Lung (tissue), 12 donors: ENCODE data around the gene LEUTX. TPM values are rescaled to one million over a fixed set of nuclear protein-coding genes. Genes with fewer than 3 reads are reported as not detected.
"Not testable (repeated sequence)": the region's sequence is repeated elsewhere in the genome, so short reads cannot be mapped to it uniquely, and the experiment has no call there.

Experiments used
- ATAC-seq: fragments of 200-7000 bp; cut with Tn5 transposase; one replicate; pipeline ENCODE4 v1.9.1; 2020; ENCODE audit warnings: moderate number of reproducible peaks; ENCODE audit not compliant: insufficient read depth, low FRiP score
- DNase-seq, 3 donors: peaks; one replicate each; pipeline ENCODE4 v3.0.0-alpha.2; 2013 to 2017
- H3K27ac ChIP-seq, 2 donors: one replicate each; pipeline ENCODE4 v1.5.1; 2013; ENCODE audit warnings: mild to moderate bottlenecking in 2 of 2, moderate library complexity in 2 of 2, control low read depth in 1 of 2, inconsistent platforms in 1 of 2, low read depth in 1 of 2, low read length in 1 of 2
- H3K27me3 ChIP-seq, 3 donors: one replicate each; pipeline ENCODE4 v1.5.1; 2013; ENCODE audit warnings: low read length in 2 of 3; ENCODE audit not compliant: control insufficient read depth in 3 of 3, insufficient read depth in 3 of 3
- H3K36me3 ChIP-seq, 4 donors: one replicate each; pipeline ENCODE4 v1.5.1; 2013; ENCODE audit warnings: low read length in 4 of 4, mild to moderate bottlenecking in 1 of 4, moderate library complexity in 1 of 4; ENCODE audit not compliant: control insufficient read depth in 4 of 4, insufficient read depth in 4 of 4
- H3K4me1 ChIP-seq, 5 donors: one replicate each; pipeline ENCODE4 v1.5.1; 2013; ENCODE audit warnings: low read length in 5 of 5, mild to moderate bottlenecking in 2 of 5, moderate library complexity in 1 of 5; ENCODE audit not compliant: control insufficient read depth in 5 of 5, insufficient read depth in 5 of 5
- H3K4me3 ChIP-seq: one replicate; pipeline ENCODE4 v1.5.1; 2013; ENCODE audit warnings: mild to moderate bottlenecking, control low read depth, moderate library complexity
- H3K9ac ChIP-seq, 2 donors: one replicate each; pipeline ENCODE4 v1.5.1; 2013; ENCODE audit warnings: low read length in 2 of 2, control low read depth in 1 of 2; ENCODE audit not compliant: insufficient read depth in 1 of 2
- H3K9me3 ChIP-seq, 4 donors: one replicate each; pipeline ENCODE4 v1.5.1; 2013; ENCODE audit warnings: low read length in 3 of 4, mild to moderate bottlenecking in 1 of 4, moderate library complexity in 1 of 4; ENCODE audit not compliant: control insufficient read depth in 4 of 4, insufficient read depth in 3 of 4
- WGBS, 2 donors: extraction: QIAGEN DNeasy Blood & Tissue Kit; methylation state at CpG; one replicate each; pipeline ENCODE4 v1.1.7; 2013; 5-methylcytosine and 5-hydroxymethylcytosine counted together
- polyA plus RNA-seq, 2 donors: library from polyadenylated mRNA; stranded (reverse); fragments of 200-250 nt; gene quantifications; one replicate each; pipeline ENCODE4 v1.2.1, GENCODE V29; 2013
- total RNA-seq, 2 donors: library from RNA; depleted of rRNA in 1 of 2; stranded (reverse); fragments of >200 nt in 1 of 2; gene quantifications; one replicate each; pipeline ENCODE4 v1.2.1, GENCODE V29; 2014 to 2021
- TF ChIP-seq, protein P1 (sequence below): IDR thresholded peaks from 2 replicates; pipeline ENCODE4 v1.5.1; 2012; ENCODE audit warnings: mild to moderate bottlenecking; ENCODE audit errors: control extremely low read depth, extremely low read depth
- donor health status: control.
- donor health status: control.
- donor health status: Bipolar disorder and iron deficiency.
- donor health status: healthy.
- donor health status: DM: yes; HTN: yes; CAD: no.

Gene LEUTX
- total and polyA plus RNA-seq, 4 donors, result not detected

DNA sequence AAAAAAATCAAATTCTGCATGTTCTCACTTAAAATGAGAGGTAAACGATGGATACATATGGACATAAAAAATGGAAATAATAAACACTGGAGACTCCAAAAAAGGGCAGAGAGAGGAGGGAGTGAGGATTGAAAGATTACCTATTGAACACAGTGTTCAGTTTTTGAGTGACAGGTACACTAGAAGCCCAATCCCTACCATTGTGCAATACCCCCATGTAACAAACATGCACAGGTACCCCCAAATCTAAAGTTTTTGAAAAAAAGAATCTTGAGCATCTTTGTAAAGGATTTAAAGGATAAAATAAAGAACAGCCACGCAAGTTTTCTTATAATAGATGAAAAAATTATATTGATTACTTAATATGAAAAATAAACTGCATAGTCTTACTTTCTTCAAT is 24.1 kb upstream of the LEUTX start:
- Histone ChIP-seq H3K27me3 (no peaks in the 10 kb centered on the region), H3K4me3 (no peak overlapping the region), H3K9me3 (no peaks in the 10 kb centered on the region), H3K36me3 (no peaks in the 10 kb centered on the region), H3K27ac (no peak overlapping the region), H3K4me1 (no peaks in the 10 kb centered on the region), H3K9ac (no peak overlapping the region)
- ATAC-seq, result no peak
- no peak for DNase-seq
- 76 to 80% methylated on average over 2 of the region's 2 CpGs for WGBS, 2 donors
- TF ChIP-seq, protein P1, sequence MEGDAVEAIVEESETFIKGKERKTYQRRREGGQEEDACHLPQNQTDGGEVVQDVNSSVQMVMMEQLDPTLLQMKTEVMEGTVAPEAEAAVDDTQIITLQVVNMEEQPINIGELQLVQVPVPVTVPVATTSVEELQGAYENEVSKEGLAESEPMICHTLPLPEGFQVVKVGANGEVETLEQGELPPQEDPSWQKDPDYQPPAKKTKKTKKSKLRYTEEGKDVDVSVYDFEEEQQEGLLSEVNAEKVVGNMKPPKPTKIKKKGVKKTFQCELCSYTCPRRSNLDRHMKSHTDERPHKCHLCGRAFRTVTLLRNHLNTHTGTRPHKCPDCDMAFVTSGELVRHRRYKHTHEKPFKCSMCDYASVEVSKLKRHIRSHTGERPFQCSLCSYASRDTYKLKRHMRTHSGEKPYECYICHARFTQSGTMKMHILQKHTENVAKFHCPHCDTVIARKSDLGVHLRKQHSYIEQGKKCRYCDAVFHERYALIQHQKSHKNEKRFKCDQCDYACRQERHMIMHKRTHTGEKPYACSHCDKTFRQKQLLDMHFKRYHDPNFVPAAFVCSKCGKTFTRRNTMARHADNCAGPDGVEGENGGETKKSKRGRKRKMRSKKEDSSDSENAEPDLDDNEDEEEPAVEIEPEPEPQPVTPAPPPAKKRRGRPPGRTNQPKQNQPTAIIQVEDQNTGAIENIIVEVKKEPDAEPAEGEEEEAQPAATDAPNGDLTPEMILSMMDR, result no peak

DNA sequence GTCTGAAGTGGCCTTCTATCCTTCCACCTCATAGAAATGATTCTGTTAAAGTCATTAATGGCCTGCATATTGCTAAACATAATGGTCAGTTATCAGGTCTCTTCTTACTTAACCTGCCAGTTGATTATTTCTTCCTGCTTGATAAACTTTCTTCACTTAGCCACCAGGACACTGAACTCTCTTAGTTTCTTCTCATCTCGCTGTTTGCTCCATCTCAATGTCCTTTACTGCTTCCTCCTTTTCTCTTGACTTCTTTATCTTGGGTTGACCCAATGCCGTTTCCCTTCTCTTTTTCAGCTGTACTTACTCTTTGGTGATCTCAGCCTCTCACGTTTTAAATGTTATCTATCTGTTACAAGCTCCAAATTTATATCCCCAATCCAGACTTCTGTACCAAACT is 23.7 kb upstream of the LEUTX start:
- no peaks in the 10 kb centered on the region for H3K36me3 ChIP-seq
- TF ChIP-seq, protein P1, result no peak
- no peak overlapping the region for H3K27ac ChIP-seq
- DNase-seq (no peak), ATAC-seq (no peak)
- no peak overlapping the region for H3K4me3 ChIP-seq
- H3K27me3 ChIP-seq, result no peaks in the 10 kb centered on the region
- H3K4me1 ChIP-seq, result no peaks in the 10 kb centered on the region
- H3K9me3 ChIP-seq, result no peaks in the 10 kb centered on the region
- WGBS, 2 donors, result 53 to 64% methylated on average over 3 of the region's 3 CpGs
- H3K9ac ChIP-seq, result no peak overlapping the region

DNA sequence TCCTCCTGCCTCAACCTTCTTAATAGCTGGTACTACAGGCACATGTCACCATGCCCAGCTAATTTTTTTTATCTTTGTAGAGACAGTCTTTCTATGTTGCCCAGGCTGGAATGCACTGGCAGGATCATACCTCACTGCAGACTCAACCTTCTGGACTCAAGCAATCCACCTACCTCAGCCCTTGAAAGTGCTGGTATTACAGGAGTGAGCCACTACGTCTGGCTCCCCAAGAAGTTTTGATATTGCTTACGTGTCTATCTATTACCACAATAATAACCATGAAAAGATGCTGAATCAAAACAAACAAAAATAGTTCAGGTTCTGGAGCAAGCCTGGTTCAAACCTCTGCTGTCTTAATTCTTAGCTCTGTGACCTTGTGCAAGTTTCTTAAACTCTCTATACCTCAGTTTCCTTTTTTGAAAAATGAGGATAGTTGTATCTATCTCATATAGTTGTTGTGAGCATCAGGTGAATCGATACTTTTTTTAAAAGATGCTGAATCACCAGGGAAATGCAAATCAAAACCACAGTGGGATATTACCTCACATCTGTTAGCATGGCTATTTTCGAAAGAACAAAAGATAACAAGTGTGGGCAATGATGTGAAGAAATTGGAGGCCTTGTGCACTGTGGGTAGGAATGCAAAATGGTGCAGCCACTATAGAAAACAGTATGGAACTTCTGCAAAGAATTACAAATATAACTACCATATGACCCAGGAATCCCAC is 19.0 kb upstream of the LEUTX start:
- DNase-seq (no peak), ATAC-seq (no peak)
- H3K4me1 ChIP-seq, result no peaks in the 10 kb centered on the region
- no peak overlapping the region for H3K9ac ChIP-seq
- H3K36me3 ChIP-seq, result no peaks in the 10 kb centered on the region
- H3K9me3 ChIP-seq, result no peaks in the 10 kb centered on the region
- WGBS, 2 donors, result 51 to 61% methylated on average over 4 of the region's 4 CpGs
- TF ChIP-seq, protein P1, result no peak
- H3K4me3 ChIP-seq, result no peak overlapping the region
- H3K27ac ChIP-seq, result no peak overlapping the region
- peaks cover 0 to 3% (median 0%) of the 10 kb centered on the region in 3 donors for H3K27me3 ChIP-seq

DNA sequence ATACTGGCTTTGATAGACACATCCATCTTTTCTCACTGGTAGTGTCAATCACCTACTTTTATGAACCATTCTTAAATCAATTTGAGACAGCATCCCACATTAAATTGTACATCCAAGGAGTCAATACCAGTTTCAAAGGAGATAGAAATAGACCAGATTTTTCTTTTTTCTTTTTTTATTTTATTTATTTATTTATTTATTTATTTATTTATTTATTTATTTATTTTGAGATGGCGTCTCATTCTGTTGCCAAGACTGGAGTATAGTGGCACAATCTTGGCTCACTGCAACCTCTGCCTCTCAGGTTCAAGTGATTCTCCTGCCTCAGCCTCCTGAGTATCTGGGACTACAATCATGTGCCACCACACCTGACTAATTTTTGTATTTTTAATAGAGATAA is 16.8 kb upstream of the LEUTX start:
- not testable (repeated sequence) for H3K27me3 ChIP-seq, ATAC-seq, H3K9me3 ChIP-seq, H3K9ac ChIP-seq, H3K4me3 ChIP-seq, H3K36me3 ChIP-seq, H3K27ac ChIP-seq, DNase-seq, H3K4me1 ChIP-seq
- WGBS, 2 donors, result 93 to 100% methylated on average over 1 of the region's 1 CpG
